Stimulated activated CD4-positive, alpha-beta T cell treated with anti-CD3 and anti-CD28 coated beads, Interleukin-1b, Interleukin-23, amount 100 ng/mL, for 48 hours (primary cell): ENCODE measurements around the gene DESI2.
"Not testable (repeated sequence)": the region's sequence is repeated elsewhere in the genome, so short reads cannot be mapped to it uniquely, and the experiment has no call there.

Experiments used
- DNase-seq: peaks from one replicate; pipeline ENCODE4 v3.0.0-alpha.2; 2020

Gene DESI2

GRCh38 chr1:244655186-244655585 is 2.3 kb downstream of the DESI2 start:
- DNase-seq: no peak

GRCh38 chr1:244657421-244657820 is 4.5 kb downstream of the DESI2 start:
- DNase-seq: no peak

- DNase-seq: no peak
Measured at GRCh38 chr1:244659694-244660093, 6.8 kb downstream of the DESI2 start.

DNA sequence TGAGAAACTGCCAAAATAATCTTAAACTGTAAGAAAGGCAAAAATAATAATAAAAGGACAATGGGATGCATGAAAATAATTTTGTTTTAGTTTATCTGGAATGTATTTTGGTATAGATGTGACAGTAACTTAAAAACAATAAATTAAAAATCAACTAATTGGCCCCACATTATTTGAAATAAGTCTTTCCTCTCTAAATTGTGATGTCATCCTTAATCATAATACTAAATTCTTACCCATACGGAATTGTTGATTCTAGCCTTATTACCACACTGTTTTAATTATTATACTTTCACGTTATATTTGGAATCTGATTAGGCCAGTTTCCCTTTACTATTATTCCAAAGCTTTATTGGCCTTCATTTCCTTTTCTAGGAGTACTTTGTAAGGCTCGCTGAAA is 7.7 kb downstream of the DESI2 start:
- DNase-seq: no peak

- DNase-seq: not testable (repeated sequence)
Measured at GRCh38 chr1:244661569-244662312, 8.8 kb downstream of the DESI2 start.

DNA sequence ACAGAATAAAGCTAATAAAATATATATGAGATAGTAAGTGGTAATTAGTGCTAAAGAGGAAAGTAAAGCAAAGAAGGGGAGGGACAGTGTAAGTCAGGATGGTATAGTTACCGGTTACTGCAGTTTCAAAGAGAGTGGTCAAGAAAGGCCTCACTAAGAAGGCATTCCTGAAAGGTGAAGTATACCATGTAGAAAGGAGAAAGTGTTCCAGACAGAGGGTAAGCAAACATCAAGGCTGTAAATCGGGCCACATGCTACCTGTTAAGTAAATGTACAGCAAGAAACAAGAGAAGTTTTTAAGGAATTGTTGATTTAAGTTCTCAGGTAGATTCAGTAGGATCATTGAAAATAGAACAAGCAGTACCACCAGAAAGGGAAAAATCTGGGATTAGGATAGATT is 9.7 kb downstream of the DESI2 start:
- no peak for DNase-seq

GRCh38 chr1:244664353-244664752 is 11.4 kb downstream of the DESI2 start:
- no peak for DNase-seq

DNA sequence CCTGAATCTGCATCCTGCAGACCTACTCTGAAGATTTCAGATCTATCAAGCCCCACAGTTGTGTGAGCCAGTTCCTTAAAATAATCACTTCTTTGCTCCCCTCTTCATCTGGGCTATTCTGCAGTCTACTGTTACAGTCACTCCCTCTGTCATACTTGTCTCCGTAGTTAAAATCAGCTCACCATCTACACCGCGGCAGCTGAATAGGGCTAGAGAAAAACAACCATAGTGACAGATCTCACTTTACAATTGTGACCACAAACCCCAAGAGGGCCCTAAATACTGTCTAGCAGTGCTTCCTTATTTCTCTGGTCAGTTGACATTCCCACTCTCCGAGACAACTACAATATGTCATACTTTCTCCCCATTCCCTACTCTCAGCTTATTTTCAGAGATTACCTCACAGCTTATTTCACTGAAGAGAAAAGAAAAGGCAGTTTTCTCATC is 12.9 kb downstream of the DESI2 start:
- DNase-seq: no peak

- not testable (repeated sequence) for DNase-seq
Measured at GRCh38 chr1:244666672-244667418, 13.9 kb downstream of the DESI2 start.

GRCh38 chr1:244667797-244668196 is 14.9 kb downstream of the DESI2 start:
- no peak for DNase-seq

DNA sequence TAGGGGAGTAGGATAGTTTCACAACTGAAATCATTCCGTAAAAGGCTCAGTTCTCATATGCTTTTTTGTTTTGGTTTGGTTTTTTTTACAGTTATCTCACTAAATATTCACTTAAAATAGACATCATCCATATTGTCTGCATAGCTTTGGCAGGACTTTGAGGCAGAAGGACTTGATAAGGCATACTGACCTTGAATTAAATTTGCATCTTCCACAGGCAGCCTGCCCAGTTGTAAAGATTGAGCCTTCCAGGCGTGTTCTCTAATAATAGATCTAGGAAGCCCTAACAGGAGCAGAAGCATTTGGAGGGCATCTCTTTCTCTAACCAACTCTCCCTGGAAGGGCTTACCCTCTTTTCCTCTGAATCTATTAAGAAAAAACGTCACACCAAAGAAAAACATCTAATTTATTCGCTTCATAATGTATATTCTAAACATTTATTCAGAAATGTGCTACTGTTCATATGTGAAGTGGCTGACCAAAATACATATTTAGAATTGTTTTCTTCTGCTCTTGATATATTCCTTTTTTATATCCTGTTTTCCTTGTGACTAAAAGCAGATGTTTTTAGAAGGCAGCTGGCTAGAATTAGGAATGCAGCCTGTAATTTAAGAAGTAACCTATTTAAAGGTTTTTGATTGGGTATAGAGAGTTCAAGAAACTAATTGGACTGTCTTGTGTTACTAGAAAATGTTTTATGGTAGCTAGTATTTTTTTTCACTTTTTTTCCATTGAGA is 20.2 kb downstream of the DESI2 start:
- DNase-seq: no peak

- no peak for DNase-seq
Measured at GRCh38 chr1:244674446-244674845, 21.5 kb downstream of the DESI2 start.

GRCh38 chr1:244675167-244675566 is 22.2 kb downstream of the DESI2 start:
- no peak for DNase-seq

DNA sequence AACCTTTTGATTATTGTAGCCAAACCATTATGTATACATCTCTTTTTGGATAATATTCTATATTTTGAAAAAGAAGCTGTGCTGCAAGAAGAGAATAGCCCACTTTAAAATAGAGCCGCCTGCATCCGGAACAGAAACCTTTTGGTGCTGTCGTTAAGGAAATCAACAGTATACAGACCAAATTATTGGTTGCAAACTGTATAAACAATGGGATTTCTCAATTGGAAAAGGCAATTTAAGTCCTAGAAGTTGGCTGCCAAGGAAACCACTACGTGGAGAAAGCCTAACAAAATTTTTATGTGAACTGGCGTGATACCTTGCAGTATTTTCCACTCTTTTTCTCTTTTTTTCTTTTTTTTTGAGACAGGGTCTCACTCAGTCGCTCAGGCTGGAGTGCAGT is 25.8 kb downstream of the DESI2 start:
- no peak for DNase-seq

- no peak for DNase-seq
Measured at GRCh38 chr1:244680667-244681066, 27.7 kb downstream of the DESI2 start.

GRCh38 chr1:244682087-244682486 is 29.2 kb downstream of the DESI2 start:
- not testable (repeated sequence) for DNase-seq

- DNase-seq: no peak
Measured at GRCh38 chr1:244695937-244696336, 43.0 kb downstream of the DESI2 start.

DNA sequence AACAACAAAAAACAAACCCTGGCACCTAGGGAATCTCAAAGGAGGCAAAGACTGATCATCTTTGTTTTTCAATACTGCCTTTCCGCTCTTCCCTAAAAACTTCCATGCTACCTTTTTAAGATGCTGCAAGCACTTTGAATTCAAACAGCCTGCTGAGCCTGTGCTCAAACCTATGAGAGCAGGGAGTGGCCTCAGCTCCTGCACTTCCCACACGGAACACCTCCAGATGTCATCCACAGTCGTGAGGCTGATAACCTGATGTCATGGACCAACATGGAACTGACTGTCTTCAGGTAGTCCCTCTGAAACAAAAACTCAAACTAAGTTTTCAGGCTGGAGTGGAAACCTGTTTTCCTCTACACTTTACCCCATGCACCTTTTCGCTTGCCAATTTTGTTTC is 46.8 kb downstream of the DESI2 start:
- no peak for DNase-seq

DNA sequence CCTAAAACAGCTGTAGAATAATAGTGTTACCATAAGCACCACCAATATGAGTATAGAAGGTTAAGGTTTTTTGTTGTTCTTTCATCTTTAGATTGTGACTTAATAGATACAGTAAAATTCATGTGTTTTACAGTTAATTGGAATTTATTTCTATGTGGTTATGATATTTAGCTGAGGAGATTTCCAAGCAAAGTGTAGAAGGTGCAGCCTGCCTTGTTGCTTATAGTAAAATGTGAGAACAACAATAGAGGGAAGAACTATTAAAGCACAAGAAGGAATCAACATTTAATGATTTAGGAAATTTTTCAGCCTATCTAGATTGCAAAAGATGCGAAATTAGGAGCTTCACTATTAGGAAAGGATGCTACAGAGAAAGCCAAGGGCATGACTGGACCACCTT is 47.9 kb downstream of the DESI2 start:
- DNase-seq: no peak

- DNase-seq: no peak
Measured at GRCh38 chr1:244702620-244703019, 49.7 kb downstream of the DESI2 start.

GRCh38 chr1:244704107-244704506 is 51.2 kb downstream of the DESI2 start:
- no peak for DNase-seq

DNA sequence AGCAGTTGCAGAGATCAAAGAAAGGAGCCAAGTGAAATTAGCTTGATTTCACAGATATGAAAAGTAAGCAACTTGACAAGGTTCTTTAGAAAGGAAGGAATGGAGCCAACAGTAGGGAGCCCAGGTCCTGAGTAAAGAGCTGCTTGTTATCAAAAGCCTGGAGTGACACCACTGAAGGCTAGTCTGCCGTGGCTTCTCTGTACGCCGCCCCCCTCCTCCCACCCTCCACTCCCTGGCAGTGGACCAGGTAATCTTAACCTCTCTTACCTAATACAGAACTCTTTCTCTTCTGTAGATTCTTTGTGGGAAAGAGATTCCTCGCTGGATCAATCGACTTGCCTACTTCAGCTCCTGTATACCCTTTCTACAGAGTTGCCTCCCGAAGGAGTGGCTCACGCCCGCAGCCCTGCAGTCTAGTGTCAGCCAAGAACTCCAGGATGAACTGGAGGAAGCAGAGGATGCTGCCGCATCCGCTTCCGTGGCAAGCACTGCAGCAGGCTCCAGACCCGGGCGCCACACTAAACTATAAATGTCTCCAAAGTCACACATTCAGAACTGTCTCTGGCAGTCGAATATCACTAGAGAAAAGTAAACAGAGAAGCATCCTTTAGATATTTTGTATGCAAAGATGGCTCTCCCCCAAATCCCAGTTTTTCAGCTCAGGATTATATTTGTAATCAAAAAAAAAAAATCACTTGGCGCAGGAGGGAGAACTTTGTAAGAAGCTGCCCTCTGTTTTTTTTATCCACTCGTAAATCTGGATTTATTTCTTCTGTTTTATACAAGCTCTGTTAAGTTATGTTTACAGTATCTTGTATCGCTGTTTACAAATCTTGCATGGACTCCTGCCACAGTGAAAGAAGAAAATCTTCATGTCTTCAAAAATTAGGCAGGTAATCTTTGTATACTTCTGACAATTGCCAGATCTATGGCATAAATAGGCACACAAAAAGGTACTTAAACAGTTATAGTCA is 52.6 kb downstream of the DESI2 start:
- DNase-seq: no peak
